SK-N-SH treated with all-trans-retinoic acid at 6 μM for 48 hours (cell line): ENCODE results near the gene CFDP1.

Experiments
- ATAC-seq: fragments of 200-7000 bp; cut with Tn5 transposase; 3 replicates; pipeline ENCODE4 v1.9.1; 2020; ENCODE audit warnings: mild to moderate bottlenecking, moderate library complexity
- ARNTL ChIP-seq: fragments of 450-650 bp; formaldehyde crosslinking; IDR thresholded peaks from 2 replicates; pipeline ENCODE4 v1.5.0; 2020; ENCODE audit warnings: low read depth, mild to moderate bottlenecking, moderate library complexity, borderline replicate concordance
- BACH2 ChIP-seq: fragments of 250-450 bp; sonication (Bioruptor Pico); IDR thresholded peaks from 2 replicates; pipeline ENCODE4 v1.9.0; 2021; ENCODE audit warnings: mild to moderate bottlenecking, borderline replicate concordance
- CSDC2 ChIP-seq: fragments of 250-450 bp; sonication (Bioruptor Pico); IDR thresholded peaks from 2 replicates; pipeline ENCODE4 v1.5.0; 2020; ENCODE audit warnings: mild to moderate bottlenecking, moderate library complexity
- ESRRG ChIP-seq: fragments of 250-450 bp; sonication (Bioruptor Pico); IDR thresholded peaks from 2 replicates; pipeline ENCODE4 v1.6.1; 2021; ENCODE audit warnings: mild to moderate bottlenecking
- GLIS3 ChIP-seq: fragments of 250-450 bp; sonication (Bioruptor Pico); IDR thresholded peaks from 2 replicates; pipeline ENCODE4 v1.5.0; 2020; ENCODE audit warnings: mild to moderate bottlenecking, moderate library complexity
- ISL1 ChIP-seq: fragments of 250-450 bp; sonication (Bioruptor Pico); IDR thresholded peaks from 2 replicates; pipeline ENCODE4 v2.1.2; 2022; ENCODE audit warnings: mild to moderate bottlenecking, moderate library complexity
- OSR1 ChIP-seq: fragments of 250-450 bp; sonication (Bioruptor Pico); IDR thresholded peaks from 2 replicates; pipeline ENCODE4 v1.8.0; 2022; ENCODE audit warnings: moderate library complexity, mild to moderate bottlenecking, inconsistent platforms
- PPARA ChIP-seq: fragments of 250-450 bp; sonication (Bioruptor Pico); IDR thresholded peaks from 2 replicates; pipeline ENCODE4 v1.5.0; 2020; ENCODE audit warnings: mild to moderate bottlenecking, borderline replicate concordance
- RARB ChIP-seq: fragments of 250-450 bp; sonication (Bioruptor Pico); IDR thresholded peaks from 2 replicates; pipeline ENCODE4 v1.8.0; 2021; ENCODE audit warnings: mild to moderate bottlenecking, moderate library complexity
- SNAI2 ChIP-seq: fragments of 250-450 bp; sonication (Bioruptor Pico); IDR thresholded peaks from 2 replicates; pipeline ENCODE4 v1.5.0; 2020; ENCODE audit warnings: mild to moderate bottlenecking, moderate library complexity
- TCF4 ChIP-seq: fragments of 250-450 bp; sonication (Bioruptor Pico); IDR thresholded peaks from 2 replicates; pipeline ENCODE4 v1.8.0; 2021; ENCODE audit warnings: mild to moderate bottlenecking, moderate library complexity, borderline replicate concordance
- TOX ChIP-seq: fragments of 250-450 bp; sonication (Bioruptor Pico); IDR thresholded peaks from 2 replicates; pipeline ENCODE4 v1.8.0; 2021; ENCODE audit warnings: mild to moderate bottlenecking, moderate library complexity, borderline replicate concordance
- ZC3H10 ChIP-seq: fragments of 250-450 bp; sonication (Bioruptor Pico); IDR thresholded peaks from 2 replicates; pipeline ENCODE4 v1.5.1; 2021; ENCODE audit warnings: mild to moderate bottlenecking, moderate library complexity
- ZFP3 ChIP-seq: fragments of 250-450 bp; sonication (Bioruptor Pico); IDR thresholded peaks from 2 replicates; pipeline ENCODE4 v1.5.0; 2020; ENCODE audit warnings: mild to moderate bottlenecking, moderate library complexity
- ZFP30 ChIP-seq: fragments of 450-650 bp; formaldehyde crosslinking; IDR thresholded peaks from 2 replicates; pipeline ENCODE4 v1.5.0; 2022; ENCODE audit warnings: mild to moderate bottlenecking, moderate library complexity
- ZNF565 ChIP-seq: fragments of 450-650 bp; formaldehyde crosslinking; conservative IDR thresholded peaks from 2 replicates; pipeline ENCODE4 v1.5.0; 2020; ENCODE audit warnings: low read depth, mild to moderate bottlenecking, moderate library complexity
- ZNF70 ChIP-seq: fragments of 450-650 bp; formaldehyde crosslinking; IDR thresholded peaks from 2 replicates; pipeline ENCODE4 v1.5.0; 2020; ENCODE audit warnings: mild to moderate bottlenecking, moderate library complexity
- ZNF8 ChIP-seq: fragments of 450-650 bp; formaldehyde crosslinking; IDR thresholded peaks from 2 replicates; pipeline ENCODE4 v1.5.0; 2020; ENCODE audit warnings: mild to moderate bottlenecking, moderate library complexity
- TF ChIP-seq, protein P1 (sequence below): fragments of 250-450 bp; sonication (Bioruptor Pico); IDR thresholded peaks from 2 replicates; pipeline ENCODE4 v1.5.0; 2020; ENCODE audit warnings: mild to moderate bottlenecking, moderate library complexity
- TF ChIP-seq, protein P2 (sequence below): fragments of 250-450 bp; sonication (Bioruptor Pico); IDR thresholded peaks from 2 replicates; pipeline ENCODE4 v1.5.1; 2021; ENCODE audit warnings: mild to moderate bottlenecking, moderate library complexity
- TF ChIP-seq, protein P3 (sequence below): fragments of 250-450 bp; sonication (Bioruptor Pico); IDR thresholded peaks from 2 replicates; pipeline ENCODE4 v1.8.0; 2021; ENCODE audit warnings: low read depth, mild to moderate bottlenecking, moderate library complexity, borderline replicate concordance
- TF ChIP-seq, protein P4 (sequence below): fragments of 250-450 bp; sonication (Bioruptor Pico); IDR thresholded peaks from 2 replicates; pipeline ENCODE4 v1.5.1; 2020; ENCODE audit warnings: low read depth, mild to moderate bottlenecking, moderate library complexity
- TF ChIP-seq, protein P5 (sequence below): fragments of 250-450 bp; sonication (Bioruptor Pico); IDR thresholded peaks from 2 replicates; pipeline ENCODE4 v1.8.0; 2020; ENCODE audit warnings: mild to moderate bottlenecking, moderate library complexity, borderline replicate concordance

Gene CFDP1

DNA sequence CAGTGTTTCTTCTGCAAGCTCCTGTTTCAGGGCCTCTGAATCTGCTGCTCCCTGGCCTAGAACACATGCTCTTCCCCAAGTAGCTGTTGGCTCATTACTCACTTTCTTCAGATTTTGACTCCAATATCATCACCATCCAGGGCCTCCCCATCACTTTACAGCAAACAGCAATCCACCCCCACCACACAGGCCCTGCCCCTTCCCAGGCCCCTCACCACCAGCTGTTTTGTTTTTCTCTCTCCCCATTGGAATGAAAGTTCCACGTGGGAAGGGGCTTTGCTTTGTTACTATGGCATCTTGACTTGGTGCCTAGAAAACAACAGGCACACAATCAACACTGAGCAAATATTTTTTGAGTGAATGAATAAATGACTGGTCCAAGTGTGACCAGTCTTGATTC, 27.1 kb upstream of the CFDP1 start:
- no peak for ATAC-seq
- no peak for TF ChIP-seq PPARA (CRISPR knock-in tag)
- TF ChIP-seq OSR1 (CRISPR knock-in tag), result no peak
- TF ChIP-seq ARNTL (CRISPR knock-in tag), result no peak
- no peak for TF ChIP-seq ISL1 (CRISPR knock-in tag)
- TF ChIP-seq, protein P1, sequence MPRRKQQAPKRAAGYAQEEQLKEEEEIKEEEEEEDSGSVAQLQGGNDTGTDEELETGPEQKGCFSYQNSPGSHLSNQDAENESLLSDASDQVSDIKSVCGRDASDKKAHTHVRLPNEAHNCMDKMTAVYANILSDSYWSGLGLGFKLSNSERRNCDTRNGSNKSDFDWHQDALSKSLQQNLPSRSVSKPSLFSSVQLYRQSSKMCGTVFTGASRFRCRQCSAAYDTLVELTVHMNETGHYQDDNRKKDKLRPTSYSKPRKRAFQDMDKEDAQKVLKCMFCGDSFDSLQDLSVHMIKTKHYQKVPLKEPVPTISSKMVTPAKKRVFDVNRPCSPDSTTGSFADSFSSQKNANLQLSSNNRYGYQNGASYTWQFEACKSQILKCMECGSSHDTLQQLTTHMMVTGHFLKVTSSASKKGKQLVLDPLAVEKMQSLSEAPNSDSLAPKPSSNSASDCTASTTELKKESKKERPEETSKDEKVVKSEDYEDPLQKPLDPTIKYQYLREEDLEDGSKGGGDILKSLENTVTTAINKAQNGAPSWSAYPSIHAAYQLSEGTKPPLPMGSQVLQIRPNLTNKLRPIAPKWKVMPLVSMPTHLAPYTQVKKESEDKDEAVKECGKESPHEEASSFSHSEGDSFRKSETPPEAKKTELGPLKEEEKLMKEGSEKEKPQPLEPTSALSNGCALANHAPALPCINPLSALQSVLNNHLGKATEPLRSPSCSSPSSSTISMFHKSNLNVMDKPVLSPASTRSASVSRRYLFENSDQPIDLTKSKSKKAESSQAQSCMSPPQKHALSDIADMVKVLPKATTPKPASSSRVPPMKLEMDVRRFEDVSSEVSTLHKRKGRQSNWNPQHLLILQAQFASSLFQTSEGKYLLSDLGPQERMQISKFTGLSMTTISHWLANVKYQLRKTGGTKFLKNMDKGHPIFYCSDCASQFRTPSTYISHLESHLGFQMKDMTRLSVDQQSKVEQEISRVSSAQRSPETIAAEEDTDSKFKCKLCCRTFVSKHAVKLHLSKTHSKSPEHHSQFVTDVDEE (CRISPR knock-in tag), result no peak
- no peak for TF ChIP-seq BACH2 (CRISPR knock-in tag)
- TF ChIP-seq TOX (CRISPR knock-in tag), result no peak
- TF ChIP-seq, protein P2, sequence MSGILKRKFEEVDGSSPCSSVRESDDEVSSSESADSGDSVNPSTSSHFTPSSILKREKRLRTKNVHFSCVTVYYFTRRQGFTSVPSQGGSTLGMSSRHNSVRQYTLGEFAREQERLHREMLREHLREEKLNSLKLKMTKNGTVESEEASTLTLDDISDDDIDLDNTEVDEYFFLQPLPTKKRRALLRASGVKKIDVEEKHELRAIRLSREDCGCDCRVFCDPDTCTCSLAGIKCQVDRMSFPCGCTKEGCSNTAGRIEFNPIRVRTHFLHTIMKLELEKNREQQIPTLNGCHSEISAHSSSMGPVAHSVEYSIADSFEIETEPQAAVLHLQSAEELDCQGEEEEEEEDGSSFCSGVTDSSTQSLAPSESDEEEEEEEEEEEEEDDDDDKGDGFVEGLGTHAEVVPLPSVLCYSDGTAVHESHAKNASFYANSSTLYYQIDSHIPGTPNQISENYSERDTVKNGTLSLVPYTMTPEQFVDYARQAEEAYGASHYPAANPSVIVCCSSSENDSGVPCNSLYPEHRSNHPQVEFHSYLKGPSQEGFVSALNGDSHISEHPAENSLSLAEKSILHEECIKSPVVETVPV (CRISPR knock-in tag), result no peak
- TF ChIP-seq, protein P3, sequence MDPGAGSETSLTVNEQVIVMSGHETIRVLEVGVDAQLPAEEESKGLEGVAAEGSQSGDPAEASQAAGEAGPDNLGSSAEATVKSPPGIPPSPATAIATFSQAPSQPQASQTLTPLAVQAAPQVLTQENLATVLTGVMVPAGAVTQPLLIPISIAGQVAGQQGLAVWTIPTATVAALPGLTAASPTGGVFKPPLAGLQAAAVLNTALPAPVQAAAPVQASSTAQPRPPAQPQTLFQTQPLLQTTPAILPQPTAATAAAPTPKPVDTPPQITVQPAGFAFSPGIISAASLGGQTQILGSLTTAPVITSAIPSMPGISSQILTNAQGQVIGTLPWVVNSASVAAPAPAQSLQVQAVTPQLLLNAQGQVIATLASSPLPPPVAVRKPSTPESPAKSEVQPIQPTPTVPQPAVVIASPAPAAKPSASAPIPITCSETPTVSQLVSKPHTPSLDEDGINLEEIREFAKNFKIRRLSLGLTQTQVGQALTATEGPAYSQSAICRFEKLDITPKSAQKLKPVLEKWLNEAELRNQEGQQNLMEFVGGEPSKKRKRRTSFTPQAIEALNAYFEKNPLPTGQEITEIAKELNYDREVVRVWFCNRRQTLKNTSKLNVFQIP (CRISPR knock-in tag), result no peak
- TF ChIP-seq, all 23 proteins: peak for 0

DNA sequence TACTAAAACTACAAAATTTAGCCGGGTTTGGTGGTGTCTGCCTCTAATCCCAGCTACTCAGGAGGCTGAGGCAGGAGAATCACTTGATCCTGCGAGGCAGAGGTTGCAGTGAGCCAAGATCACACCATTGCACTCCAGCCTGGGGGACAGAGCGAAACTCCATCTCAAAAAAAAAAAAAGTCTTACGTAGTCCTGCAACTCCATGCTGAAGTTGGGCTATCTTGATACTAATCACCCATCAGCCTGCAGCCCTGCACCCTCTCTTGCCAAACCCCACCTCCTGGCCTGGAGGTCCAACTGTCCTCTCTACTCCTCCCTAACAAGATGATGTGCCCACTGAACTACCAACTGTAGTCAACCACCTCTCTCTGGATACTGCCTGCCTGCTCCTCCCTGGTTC, 26.4 kb upstream of the CFDP1 start:
- no peak for ATAC-seq
- no peak for TF ChIP-seq GLIS3 (CRISPR knock-in tag)
- no peak for TF ChIP-seq SNAI2 (CRISPR knock-in tag)
- no peak for TF ChIP-seq ARNTL (CRISPR knock-in tag)
- TF ChIP-seq, protein P4, sequence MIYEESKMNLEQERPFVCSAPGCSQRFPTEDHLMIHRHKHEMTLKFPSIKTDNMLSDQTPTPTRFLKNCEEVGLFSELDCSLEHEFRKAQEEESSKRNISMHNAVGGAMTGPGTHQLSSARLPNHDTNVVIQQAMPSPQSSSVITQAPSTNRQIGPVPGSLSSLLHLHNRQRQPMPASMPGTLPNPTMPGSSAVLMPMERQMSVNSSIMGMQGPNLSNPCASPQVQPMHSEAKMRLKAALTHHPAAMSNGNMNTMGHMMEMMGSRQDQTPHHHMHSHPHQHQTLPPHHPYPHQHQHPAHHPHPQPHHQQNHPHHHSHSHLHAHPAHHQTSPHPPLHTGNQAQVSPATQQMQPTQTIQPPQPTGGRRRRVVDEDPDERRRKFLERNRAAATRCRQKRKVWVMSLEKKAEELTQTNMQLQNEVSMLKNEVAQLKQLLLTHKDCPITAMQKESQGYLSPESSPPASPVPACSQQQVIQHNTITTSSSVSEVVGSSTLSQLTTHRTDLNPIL (CRISPR knock-in tag), result no peak
- no peak for TF ChIP-seq ZNF565
- TF ChIP-seq ESRRG (CRISPR knock-in tag), result no peak
- no peak for TF ChIP-seq TCF4 (CRISPR knock-in tag)
- TF ChIP-seq ZC3H10 (CRISPR knock-in tag), result no peak
- no peak for TF ChIP-seq ZFP3 (CRISPR knock-in tag)
- no peak for TF ChIP-seq ISL1 (CRISPR knock-in tag)
- no peak for TF ChIP-seq RARB (CRISPR knock-in tag)
- TF ChIP-seq, protein P5, sequence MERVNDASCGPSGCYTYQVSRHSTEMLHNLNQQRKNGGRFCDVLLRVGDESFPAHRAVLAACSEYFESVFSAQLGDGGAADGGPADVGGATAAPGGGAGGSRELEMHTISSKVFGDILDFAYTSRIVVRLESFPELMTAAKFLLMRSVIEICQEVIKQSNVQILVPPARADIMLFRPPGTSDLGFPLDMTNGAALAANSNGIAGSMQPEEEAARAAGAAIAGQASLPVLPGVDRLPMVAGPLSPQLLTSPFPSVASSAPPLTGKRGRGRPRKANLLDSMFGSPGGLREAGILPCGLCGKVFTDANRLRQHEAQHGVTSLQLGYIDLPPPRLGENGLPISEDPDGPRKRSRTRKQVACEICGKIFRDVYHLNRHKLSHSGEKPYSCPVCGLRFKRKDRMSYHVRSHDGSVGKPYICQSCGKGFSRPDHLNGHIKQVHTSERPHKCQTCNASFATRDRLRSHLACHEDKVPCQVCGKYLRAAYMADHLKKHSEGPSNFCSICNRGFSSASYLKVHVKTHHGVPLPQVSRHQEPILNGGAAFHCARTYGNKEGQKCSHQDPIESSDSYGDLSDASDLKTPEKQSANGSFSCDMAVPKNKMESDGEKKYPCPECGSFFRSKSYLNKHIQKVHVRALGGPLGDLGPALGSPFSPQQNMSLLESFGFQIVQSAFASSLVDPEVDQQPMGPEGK (CRISPR knock-in tag), result no peak
- no peak for TF ChIP-seq BACH2 (CRISPR knock-in tag)
- TF ChIP-seq OSR1 (CRISPR knock-in tag), result no peak
- no peak for TF ChIP-seq ZNF8 (CRISPR knock-in tag)
- no peak for TF ChIP-seq ZNF70 (CRISPR knock-in tag)
- TF ChIP-seq, all 23 proteins: peak for 0

DNA sequence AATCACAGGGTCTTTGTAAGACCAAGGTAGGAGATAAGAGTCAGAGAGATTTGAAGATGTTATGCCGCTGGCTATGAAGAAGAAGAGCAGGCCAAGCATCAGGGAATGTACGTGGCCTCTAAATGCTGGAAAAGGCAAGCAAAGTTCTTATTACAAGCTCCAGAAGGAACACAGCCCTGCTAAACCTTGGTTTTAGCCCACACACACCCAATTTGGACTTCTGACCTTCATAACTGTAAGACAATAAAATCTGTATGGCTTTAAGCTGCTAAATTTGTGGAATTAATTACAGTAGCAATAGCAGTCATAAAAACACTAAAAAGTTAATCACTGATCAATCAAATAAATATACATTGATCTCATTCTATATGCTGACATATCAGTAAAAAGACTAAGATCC, 25.1 kb upstream of the CFDP1 start:
- no peak for ATAC-seq
- TF ChIP-seq ESRRG (CRISPR knock-in tag) (no peak), ZFP30 (CRISPR knock-in tag) (no peak), ZC3H10 (CRISPR knock-in tag) (no peak), TOX (CRISPR knock-in tag) (no peak), BACH2 (CRISPR knock-in tag) (no peak), CSDC2 (no peak), SNAI2 (CRISPR knock-in tag) (no peak), ZNF8 (CRISPR knock-in tag) (no peak), ZNF70 (CRISPR knock-in tag) (no peak), OSR1 (CRISPR knock-in tag) (no peak), ZNF565 (no peak), ARNTL (CRISPR knock-in tag) (no peak), PPARA (CRISPR knock-in tag) (no peak), TCF4 (CRISPR knock-in tag) (no peak)
- TF ChIP-seq, protein P1 (CRISPR knock-in tag), result no peak
- TF ChIP-seq, protein P3 (CRISPR knock-in tag), result no peak
